Central memory CD8-positive, alpha-beta T cell (primary cell): Measurements from ENCODE around the gene GSTT2B.
"Not testable (repeated sequence)": the region's sequence is repeated elsewhere in the genome, so short reads cannot be mapped to it uniquely, and the experiment has no call there.

Experiments
- ATAC-seq: fragments of 150-1000 bp; cut with Tn5 transposase; replicated peaks from 2 replicates; pipeline ENCODE4 v1.10.0; 2022; ENCODE audit warnings: mild to moderate bottlenecking, moderate FRiP score, moderate number of reproducible peaks; ENCODE audit not compliant: poor library complexity, severe bottlenecking; ENCODE audit errors: extremely low read depth
- DNase-seq, 2 donors: peaks; one replicate each; pipeline ENCODE4 v3.0.0; 2021; ENCODE audit warnings: low spot score in 2 of 2
- H3K27ac Mint-ChIP-seq: one replicate; pipeline ENCODE4 v1.8.0; 2022; ENCODE audit warnings: low read depth, mild to moderate bottlenecking, moderate library complexity, mixed read lengths
- H3K27me3 Mint-ChIP-seq: one replicate; pipeline ENCODE4 v1.8.0; 2022; ENCODE audit warnings: mixed read lengths
- H3K36me3 Mint-ChIP-seq: one replicate; pipeline ENCODE4 v1.8.0; 2022; ENCODE audit warnings: mild to moderate bottlenecking, moderate library complexity, mixed read lengths; ENCODE audit not compliant: insufficient read depth
- H3K4me1 Mint-ChIP-seq: one replicate; pipeline ENCODE4 v1.8.0; 2022; ENCODE audit warnings: mixed read lengths
- H3K4me3 Mint-ChIP-seq: one replicate; pipeline ENCODE4 v1.8.0; 2022; ENCODE audit warnings: mild to moderate bottlenecking, moderate library complexity, mixed read lengths
- H3K9me3 Mint-ChIP-seq: one replicate; pipeline ENCODE4 v1.8.0; 2022; ENCODE audit warnings: mixed read lengths

Gene GSTT2B

GRCh38 chr22:23952794-23953405 lies 8.1 kb downstream of the GSTT2B start:
- H3K4me1 Mint-ChIP-seq, H3K9me3 Mint-ChIP-seq, DNase-seq, H3K36me3 Mint-ChIP-seq, H3K27me3 Mint-ChIP-seq, H3K27ac Mint-ChIP-seq, ATAC-seq, H3K4me3 Mint-ChIP-seq: not testable (repeated sequence)

GRCh38 chr22:23951383-23951782 lies 9.6 kb downstream of the GSTT2B start:
- DNase-seq, H3K9me3 Mint-ChIP-seq, H3K4me3 Mint-ChIP-seq, H3K36me3 Mint-ChIP-seq, H3K4me1 Mint-ChIP-seq, H3K27ac Mint-ChIP-seq, ATAC-seq, H3K27me3 Mint-ChIP-seq: not testable (repeated sequence)

GRCh38 chr22:23949764-23950163 lies 11.2 kb downstream of the GSTT2B start:
- ATAC-seq, H3K4me1 Mint-ChIP-seq, DNase-seq, H3K4me3 Mint-ChIP-seq, H3K27me3 Mint-ChIP-seq, H3K36me3 Mint-ChIP-seq, H3K9me3 Mint-ChIP-seq, H3K27ac Mint-ChIP-seq: not testable (repeated sequence)

- not testable (repeated sequence) for H3K36me3 Mint-ChIP-seq, H3K9me3 Mint-ChIP-seq, ATAC-seq, H3K4me3 Mint-ChIP-seq, H3K27me3 Mint-ChIP-seq, DNase-seq, H3K27ac Mint-ChIP-seq, H3K4me1 Mint-ChIP-seq
These were observed 13.6 kb downstream of the GSTT2B start for GRCh38 chr22:23947391-23947790.

DNA sequence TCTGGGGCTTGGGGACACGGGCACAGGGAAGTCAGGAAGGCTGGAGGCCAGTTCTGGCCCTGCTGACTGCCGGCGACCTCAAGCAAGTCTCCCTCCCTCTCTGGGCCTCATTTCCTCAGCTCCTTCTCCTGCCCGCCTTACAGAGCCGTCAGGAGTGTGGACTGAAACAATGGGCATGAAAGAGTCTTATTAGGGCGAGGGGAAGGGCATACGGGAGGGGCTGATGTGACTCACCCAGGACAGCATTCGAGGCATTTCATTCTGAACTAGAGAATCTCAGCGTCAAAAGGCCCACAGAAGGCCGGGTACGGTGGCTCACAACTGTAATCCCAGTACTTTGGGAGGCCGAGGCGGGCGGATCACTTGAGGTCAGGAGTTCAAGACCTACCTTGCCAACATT lies 20.8 kb downstream of the GSTT2B start:
- not testable (repeated sequence) for H3K27me3 Mint-ChIP-seq, H3K4me3 Mint-ChIP-seq

DNA sequence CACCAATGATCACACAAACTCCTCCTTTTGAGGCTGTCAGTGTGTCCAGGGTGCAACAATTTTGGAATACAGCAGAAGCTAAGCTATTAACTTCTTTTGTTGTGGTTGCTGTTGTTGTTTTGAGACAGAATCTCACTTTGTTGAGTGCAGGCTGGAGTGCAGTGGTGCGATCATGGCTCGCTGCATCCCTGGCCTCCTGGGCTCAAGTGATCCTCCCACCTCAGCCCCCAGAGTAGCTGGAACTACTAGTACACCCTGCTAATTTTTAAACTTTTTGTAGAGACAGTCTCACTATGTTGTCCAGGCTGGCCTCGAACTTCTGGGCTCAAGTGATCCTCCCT lies 22.0 kb downstream of the GSTT2B start:
- ATAC-seq (no peak), DNase-seq (no peak)
- Mint-ChIP-seq H3K27me3 (no peaks in the 10 kb centered on the region), H3K27ac (no peak overlapping the region), H3K9me3 (no peaks in the 10 kb centered on the region), H3K4me3 (no peak overlapping the region), H3K4me1 (no peaks in the 10 kb centered on the region), H3K36me3 (no peaks in the 10 kb centered on the region)

More for the DNA sequence above, 20.8 kb downstream of the GSTT2B start:
- H3K9me3 Mint-ChIP-seq, ATAC-seq, H3K36me3 Mint-ChIP-seq, DNase-seq, H3K4me1 Mint-ChIP-seq, H3K27ac Mint-ChIP-seq: not testable (repeated sequence)

- Mint-ChIP-seq H3K27ac (no peak overlapping the region), H3K36me3 (no peaks in the 10 kb centered on the region), H3K27me3 (no peaks in the 10 kb centered on the region), H3K9me3 (no peaks in the 10 kb centered on the region), H3K4me3 (no peak overlapping the region), H3K4me1 (no peaks in the 10 kb centered on the region)
- DNase-seq = no peak
- no peak for ATAC-seq
These were observed 22.5 kb downstream of the GSTT2B start for GRCh38 chr22:23938328-23939016.

- Mint-ChIP-seq H3K27me3 (no peaks in the 10 kb centered on the region), H3K9me3 (peaks cover 14% of the 10 kb centered on the region), H3K4me1 (no peaks in the 10 kb centered on the region), H3K4me3 (no peak overlapping the region), H3K36me3 (peaks cover 19% of the 10 kb centered on the region), H3K27ac (no peak overlapping the region)
- DNase-seq (no peak), ATAC-seq (no peak)
These were observed 34.4 kb downstream of the GSTT2B start for GRCh38 chr22:23926561-23926960.

DNA sequence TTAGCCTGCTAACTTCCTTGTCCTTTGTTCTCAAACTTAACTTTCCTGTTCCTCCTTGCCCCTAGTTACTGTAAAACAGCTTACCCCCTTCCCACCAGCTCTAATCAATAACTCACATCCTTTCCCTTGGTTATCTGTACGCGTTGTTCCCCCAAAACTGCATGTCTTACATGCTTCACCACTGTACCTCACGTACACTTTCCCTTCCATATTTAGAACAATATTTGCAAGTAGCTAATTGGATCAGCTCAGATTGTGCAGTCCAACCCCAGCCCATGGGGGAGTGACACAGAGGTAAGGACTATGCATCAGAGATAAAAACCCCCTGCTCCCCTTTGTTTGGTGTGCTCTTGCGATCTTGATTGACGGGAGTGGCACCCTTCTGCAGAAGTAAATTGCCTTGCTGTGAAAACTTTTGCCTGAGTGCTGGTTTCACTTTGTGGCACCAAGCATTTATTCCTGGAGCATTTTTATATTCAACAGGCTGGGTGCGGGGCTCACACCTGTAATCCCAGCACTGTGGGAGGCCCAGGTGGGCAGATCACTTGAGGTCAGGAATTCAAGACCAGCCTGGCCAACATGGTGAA lies 35.9 kb downstream of the GSTT2B start:
- DNase-seq = no peak
- Mint-ChIP-seq H3K4me3 (no peak overlapping the region), H3K4me1 (no peaks in the 10 kb centered on the region), H3K36me3 (peaks cover 19% of the 10 kb centered on the region), H3K9me3 (peaks cover 7% of the 10 kb centered on the region), H3K27me3 (no peaks in the 10 kb centered on the region), H3K27ac (no peak overlapping the region)
- no peak for ATAC-seq

DNA sequence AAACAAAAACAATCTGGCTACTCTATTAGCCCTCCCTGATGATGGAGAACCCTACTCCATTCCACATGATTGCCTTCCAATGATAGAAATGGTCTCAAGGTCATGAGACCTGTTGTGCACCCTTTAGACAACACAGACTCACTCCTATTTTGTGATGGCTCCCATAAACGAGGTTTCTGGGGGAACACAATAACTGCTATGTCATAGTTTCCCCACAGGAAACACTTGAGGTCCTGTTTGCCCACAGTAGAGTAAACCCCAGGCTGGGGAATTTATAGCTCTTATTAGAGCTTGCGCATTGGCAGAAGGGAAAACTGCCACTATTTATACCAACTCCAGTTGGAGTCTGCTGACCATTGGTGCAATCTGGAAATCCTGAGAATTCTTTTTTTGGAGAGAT lies 38.1 kb downstream of the GSTT2B start:
- Mint-ChIP-seq H3K9me3 (peaks cover 7% of the 10 kb centered on the region), H3K4me1 (no peaks in the 10 kb centered on the region), H3K27me3 (no peaks in the 10 kb centered on the region), H3K36me3 (peaks cover 17% of the 10 kb centered on the region), H3K4me3 (no peak overlapping the region), H3K27ac (no peak overlapping the region)
- ATAC-seq (no peak), DNase-seq (no peak)

- not testable (repeated sequence) for H3K4me3 Mint-ChIP-seq, ATAC-seq, H3K27ac Mint-ChIP-seq, H3K9me3 Mint-ChIP-seq, H3K4me1 Mint-ChIP-seq, H3K27me3 Mint-ChIP-seq, DNase-seq
- H3K36me3 Mint-ChIP-seq = peaks cover 15% of the 10 kb centered on the region
These were observed 39.3 kb downstream of the GSTT2B start for GRCh38 chr22:23921586-23922201.

GRCh38 chr22:23920267-23920611 lies 40.8 kb downstream of the GSTT2B start:
- H3K27me3 Mint-ChIP-seq, ATAC-seq, H3K4me1 Mint-ChIP-seq, DNase-seq, H3K27ac Mint-ChIP-seq, H3K4me3 Mint-ChIP-seq, H3K36me3 Mint-ChIP-seq, H3K9me3 Mint-ChIP-seq: not testable (repeated sequence)

- H3K36me3 Mint-ChIP-seq = peaks cover 2% of the 10 kb centered on the region
- ATAC-seq (no peak), DNase-seq (no peak)
- H3K9me3 Mint-ChIP-seq = no peaks in the 10 kb centered on the region
- no peaks in the 10 kb centered on the region for H3K27me3 Mint-ChIP-seq
- H3K27ac Mint-ChIP-seq = no peak overlapping the region
- no peak overlapping the region for H3K4me3 Mint-ChIP-seq
- H3K4me1 Mint-ChIP-seq = peaks cover 10% of the 10 kb centered on the region
These were observed 45.7 kb downstream of the GSTT2B start for GRCh38 chr22:23915290-23915689.
